Stimulated activated effector memory CD8-positive, alpha-beta T cell treated with anti-CD3 and anti-CD28 coated beads, Interleukin-12 subunit alpha, Interleukin-12 subunit beta, amount 100 ng/mL, for 72 hours (primary cell): ENCODE results near the gene ZACN.
"Not testable (repeated sequence)": the region's sequence is repeated elsewhere in the genome, so short reads cannot be mapped to it uniquely, and the experiment has no call there.

ENCODE experiments used
- ATAC-seq: fragments of 150-1000 bp; cut with Tn5 transposase; 2 replicates; pipeline ENCODE4 v1.10.0; 2021
- DNase-seq, 2 donors: peaks; one replicate each; pipeline ENCODE4 v3.0.0; 2021 to 2022; ENCODE audit warnings: low spot score in 2 of 2
- H3K27ac Mint-ChIP-seq: one replicate; pipeline ENCODE4 v1.8.0; 2022; ENCODE audit warnings: mild to moderate bottlenecking, mixed read lengths
- H3K36me3 Mint-ChIP-seq: one replicate; pipeline ENCODE4 v1.8.0; 2022; ENCODE audit warnings: mild to moderate bottlenecking, mixed read lengths
- H3K4me1 Mint-ChIP-seq: one replicate; pipeline ENCODE4 v1.8.0; 2022; ENCODE audit warnings: mixed read lengths
- H3K4me3 Mint-ChIP-seq: one replicate; pipeline ENCODE4 v1.8.0; 2022; ENCODE audit warnings: mild to moderate bottlenecking, mixed read lengths
- H3K9me3 Mint-ChIP-seq: one replicate; pipeline ENCODE4 v1.8.0; 2022; ENCODE audit warnings: mixed read lengths

Gene ZACN

GRCh38 chr17:76049239-76049638, 29.7 kb upstream of the ZACN start:
- DNase-seq = no peak
- Mint-ChIP-seq H3K4me1 (peaks cover 23% of the 10 kb centered on the region), H3K36me3 (peaks cover 100% of the 10 kb centered on the region), H3K4me3 (no peak overlapping the region), H3K27ac (peak overlapping the region; percentile 75), H3K9me3 (no peaks in the 10 kb centered on the region)
- no peak for ATAC-seq

- DNase-seq (no peak), ATAC-seq (no peak)
- H3K36me3 Mint-ChIP-seq = peaks cover 100% of the 10 kb centered on the region
- no peaks in the 10 kb centered on the region for H3K9me3 Mint-ChIP-seq
- H3K4me3 Mint-ChIP-seq = no peak overlapping the region
- H3K4me1 Mint-ChIP-seq = peaks cover 23% of the 10 kb centered on the region
- H3K27ac Mint-ChIP-seq = peak overlapping the region; percentile 75
Measured at GRCh38 chr17:76049836-76050537, 29.0 kb upstream of the ZACN start.

GRCh38 chr17:76050538-76051467, 28.2 kb upstream of the ZACN start:
- Mint-ChIP-seq H3K4me3 (no peak overlapping the region), H3K36me3 (peaks cover 100% of the 10 kb centered on the region), H3K9me3 (no peaks in the 10 kb centered on the region), H3K4me1 (peaks cover 23% of the 10 kb centered on the region), H3K27ac (peak overlapping the region; percentile 50)
- ATAC-seq = no peak
- no peak for DNase-seq

GRCh38 chr17:76051561-76051960, 27.4 kb upstream of the ZACN start:
- H3K27ac Mint-ChIP-seq = no peak overlapping the region

GRCh38 chr17:76053246-76054111, 25.5 kb upstream of the ZACN start:
- Mint-ChIP-seq H3K36me3 (peaks cover 100% of the 10 kb centered on the region), H3K4me3 (no peak overlapping the region), H3K9me3 (no peaks in the 10 kb centered on the region), H3K27ac (no peak overlapping the region), H3K4me1 (peaks cover 23% of the 10 kb centered on the region)
- DNase-seq (no peak), ATAC-seq (peak; percentile 58)

More at GRCh38 chr17:76051561-76051960, 27.4 kb upstream of the ZACN start:
- Mint-ChIP-seq H3K36me3 (peaks cover 100% of the 10 kb centered on the region), H3K9me3 (no peaks in the 10 kb centered on the region), H3K4me3 (no peak overlapping the region), H3K4me1 (peaks cover 23% of the 10 kb centered on the region)
- no peak for DNase-seq
- no peak for ATAC-seq

GRCh38 chr17:76054112-76054476, 24.9 kb upstream of the ZACN start:
- ATAC-seq (no peak), DNase-seq (no peak)
- Mint-ChIP-seq H3K9me3 (no peaks in the 10 kb centered on the region), H3K4me1 (peaks cover 21% of the 10 kb centered on the region), H3K4me3 (no peak overlapping the region), H3K36me3 (peaks cover 100% of the 10 kb centered on the region), H3K27ac (no peak overlapping the region)

- no peak for ATAC-seq
- Mint-ChIP-seq H3K9me3 (no peaks in the 10 kb centered on the region), H3K27ac (no peak overlapping the region), H3K36me3 (peaks cover 100% of the 10 kb centered on the region), H3K4me3 (no peak overlapping the region), H3K4me1 (peaks cover 10% of the 10 kb centered on the region)
- no peak for DNase-seq
Measured at GRCh38 chr17:76056882-76057281, 22.1 kb upstream of the ZACN start.

DNA sequence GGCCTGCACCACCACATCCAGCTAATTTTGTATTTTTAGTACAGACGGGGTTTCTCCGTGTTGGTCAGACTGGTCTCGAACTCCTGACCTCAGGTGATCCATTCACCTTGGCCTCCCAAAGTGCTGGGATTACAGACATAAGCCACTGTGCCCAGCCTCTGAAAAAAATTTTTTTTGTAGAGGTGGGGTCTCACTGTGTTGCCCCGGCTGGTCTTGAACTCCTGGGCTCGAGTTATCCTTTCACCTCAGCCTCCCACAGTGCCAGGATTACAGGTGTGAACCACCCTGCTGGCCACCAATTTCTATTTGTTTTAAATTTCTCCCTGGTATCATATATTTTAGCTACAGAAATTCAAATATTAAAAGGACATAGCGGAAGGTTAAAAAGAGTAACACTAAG, 20.7 kb upstream of the ZACN start:
- H3K27ac Mint-ChIP-seq = peak overlapping the region; percentile 45
- not testable (repeated sequence) for DNase-seq, ATAC-seq, H3K4me1 Mint-ChIP-seq, H3K9me3 Mint-ChIP-seq, H3K4me3 Mint-ChIP-seq
- peaks cover 100% of the 10 kb centered on the region for H3K36me3 Mint-ChIP-seq

GRCh38 chr17:76063875-76064546, 15.0 kb upstream of the ZACN start:
- peak in 1 of 2 donors; percentile 69 for DNase-seq
- Mint-ChIP-seq H3K4me3 (peak overlapping the region; percentile 17), H3K27ac (peak overlapping the region; percentile 14), H3K36me3 (peaks cover 100% of the 10 kb centered on the region), H3K9me3 (no peaks in the 10 kb centered on the region), H3K4me1 (peaks cover 21% of the 10 kb centered on the region)
- ATAC-seq = peak; percentile 81

DNA sequence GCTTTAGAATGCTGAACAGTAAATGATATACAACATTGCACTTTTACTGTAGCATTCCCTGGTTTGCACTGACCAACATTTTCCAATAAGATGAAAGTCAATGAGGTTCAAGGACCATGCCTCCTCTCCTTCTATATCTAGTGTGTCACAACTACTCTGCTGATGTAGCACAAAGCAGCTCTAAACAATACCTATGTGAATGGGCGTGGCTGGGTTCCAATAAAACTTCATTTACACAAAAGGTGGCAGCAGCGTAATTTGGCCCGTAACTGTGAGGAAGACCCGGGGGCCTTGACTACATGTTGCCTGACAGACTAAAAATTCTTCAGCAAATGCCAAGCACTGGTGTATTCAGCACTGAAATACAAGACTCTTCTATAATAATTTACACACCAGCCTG, 13.2 kb upstream of the ZACN start:
- Mint-ChIP-seq H3K4me3 (no peak overlapping the region), H3K9me3 (no peaks in the 10 kb centered on the region), H3K4me1 (peaks cover 31% of the 10 kb centered on the region), H3K27ac (peak overlapping the region; percentile 23), H3K36me3 (peaks cover 100% of the 10 kb centered on the region)
- no peak for DNase-seq
- no peak for ATAC-seq

GRCh38 chr17:76071531-76072147, 7.3 kb upstream of the ZACN start:
- DNase-seq = peak; percentile 31 to 76
- Mint-ChIP-seq H3K4me1 (peaks cover 26% of the 10 kb centered on the region), H3K4me3 (peak overlapping the region; percentile 96), H3K9me3 (no peaks in the 10 kb centered on the region), H3K27ac (peak overlapping the region; percentile 99), H3K36me3 (peaks cover 57% of the 10 kb centered on the region)
- ATAC-seq = peak; percentile 82

DNA sequence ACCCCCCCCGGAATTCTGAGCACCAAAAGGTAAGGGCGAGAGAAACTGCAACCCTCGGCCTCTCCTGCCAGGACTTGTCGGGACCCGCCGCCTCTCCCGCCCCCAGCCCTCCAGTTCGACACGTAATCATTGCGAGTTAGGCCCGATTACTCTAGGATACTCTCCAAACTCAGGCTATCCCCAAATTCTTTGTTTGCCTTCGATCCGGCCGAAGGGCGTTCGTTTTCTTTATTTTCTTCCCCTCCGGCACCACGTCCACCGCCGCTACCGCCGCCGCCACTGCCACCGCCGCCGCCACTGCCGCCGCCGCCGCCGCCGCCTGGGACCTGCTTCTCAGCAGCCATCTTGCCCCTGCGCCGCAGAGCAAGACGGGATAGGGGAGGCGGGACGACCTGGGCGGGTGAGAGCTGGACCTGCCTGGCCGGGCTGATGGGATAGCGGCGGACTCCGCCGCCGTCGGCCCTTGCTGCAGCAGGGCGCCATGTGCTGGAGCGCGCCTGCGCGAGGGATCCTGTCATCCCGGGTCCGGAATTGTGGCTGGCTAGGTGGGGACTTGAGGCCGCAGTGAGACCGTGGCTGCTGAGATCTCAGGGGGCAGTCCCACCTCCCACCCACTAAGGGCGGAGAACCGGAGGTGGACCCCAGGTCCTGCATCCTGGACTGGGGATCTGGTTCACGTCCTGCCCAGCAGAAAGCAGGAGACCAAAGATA, 6.7 kb upstream of the ZACN start, which contains the start of gene SRP68:
Gene SRP68, minus strand, starts transcription at position 370 of the 711 bp plus-strand sequence. Its CDS starts 26 bp downstream, at position 344.
- peak within 1 kb of the TSS; percentile 99 for H3K27ac Mint-ChIP-seq
- no peaks in the 10 kb centered on the region for H3K9me3 Mint-ChIP-seq
- H3K4me3 Mint-ChIP-seq = peak within 1 kb of the TSS; percentile 96
- DNase-seq = peak; percentile 73 to 93
- ATAC-seq = peak; percentile 88
- peaks cover 51% of the 10 kb centered on the region for H3K36me3 Mint-ChIP-seq
- H3K4me1 Mint-ChIP-seq = peaks cover 33% of the 10 kb centered on the region

DNA sequence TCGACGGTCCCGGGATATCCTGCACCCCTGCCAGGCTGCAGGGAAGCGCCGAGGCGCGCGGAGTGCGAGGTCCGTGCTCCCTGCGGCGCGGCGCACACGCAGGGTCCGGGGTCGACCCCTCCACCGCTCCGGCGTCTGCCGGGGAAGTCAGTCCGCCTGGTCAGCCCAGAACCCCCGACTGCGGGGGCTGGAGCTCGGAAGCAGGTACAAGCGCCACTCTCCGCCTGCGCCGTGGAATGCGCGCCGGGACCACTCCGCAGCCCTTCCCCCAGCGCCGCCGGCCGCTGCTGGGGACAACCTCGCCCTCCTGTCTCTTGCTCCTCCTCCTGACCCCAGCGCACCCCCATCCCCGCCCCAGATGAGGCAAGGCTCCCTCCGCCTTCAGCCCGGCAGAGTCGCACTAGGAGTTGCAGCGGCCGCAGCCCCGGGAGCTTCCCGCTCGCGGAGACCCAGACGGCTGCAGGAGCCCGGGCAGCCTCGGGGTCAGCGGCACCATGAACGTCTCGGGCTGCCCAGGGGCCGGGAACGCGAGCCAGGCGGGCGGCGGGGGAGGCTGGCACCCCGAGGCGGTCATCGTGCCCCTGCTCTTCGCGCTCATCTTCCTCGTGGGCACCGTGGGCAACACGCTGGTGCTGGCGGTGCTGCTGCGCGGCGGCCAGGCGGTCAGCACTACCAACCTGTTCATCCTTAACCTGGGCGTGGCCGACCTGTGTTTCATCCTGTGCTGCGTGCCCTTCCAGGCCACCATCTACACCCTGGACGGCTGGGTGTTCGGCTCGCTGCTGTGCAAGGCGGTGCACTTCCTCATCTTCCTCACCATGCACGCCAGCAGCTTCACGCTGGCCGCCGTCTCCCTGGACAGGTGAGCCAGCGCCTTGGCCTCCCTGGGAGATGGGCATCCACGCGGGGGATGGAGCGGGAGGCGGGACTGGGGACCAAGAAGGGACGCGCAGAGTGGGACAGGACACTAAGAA, 4.3 kb upstream of the ZACN start, which contains the start of gene GALR2:
Gene GALR2, plus strand, starts transcription at position 392 of the 974 bp plus-strand sequence. Its CDS starts 103 bp downstream, at position 495.
- no peak for DNase-seq
- Mint-ChIP-seq H3K36me3 (peaks cover 27% of the 10 kb centered on the region), H3K4me1 (peaks cover 40% of the 10 kb centered on the region), H3K4me3 (peak within 1 kb of the TSS; percentile 68), H3K27ac (no peak within 1 kb of the TSS), H3K9me3 (no peaks in the 10 kb centered on the region)
- ATAC-seq = no peak
